Renal pelvis (tissue), 4 donors: ENCODE data around the gene DLG2. TPM values are rescaled to one million over a fixed set of nuclear protein-coding genes. Genes with fewer than 3 reads are reported as not detected.
"Not testable (repeated sequence)": the region's sequence is repeated elsewhere in the genome, so short reads cannot be mapped to it uniquely, and the experiment has no call there.

Experiments used
- DNase-seq: peaks from one replicate; pipeline ENCODE4 v3.0.0-alpha.2; 2013
- polyA plus RNA-seq, 3 donors: library from polyadenylated mRNA; unstranded; fragments of 120-200 nt; gene quantifications; one replicate each; pipeline ENCODE4 v1.2.1, GENCODE V29; 2013; ENCODE audit not compliant: insufficient read length in 3 of 3

DLG2 gene
- polyA plus RNA-seq, 3 donors = 10.1 to 16.6 (median 13.0) TPM

DNA sequence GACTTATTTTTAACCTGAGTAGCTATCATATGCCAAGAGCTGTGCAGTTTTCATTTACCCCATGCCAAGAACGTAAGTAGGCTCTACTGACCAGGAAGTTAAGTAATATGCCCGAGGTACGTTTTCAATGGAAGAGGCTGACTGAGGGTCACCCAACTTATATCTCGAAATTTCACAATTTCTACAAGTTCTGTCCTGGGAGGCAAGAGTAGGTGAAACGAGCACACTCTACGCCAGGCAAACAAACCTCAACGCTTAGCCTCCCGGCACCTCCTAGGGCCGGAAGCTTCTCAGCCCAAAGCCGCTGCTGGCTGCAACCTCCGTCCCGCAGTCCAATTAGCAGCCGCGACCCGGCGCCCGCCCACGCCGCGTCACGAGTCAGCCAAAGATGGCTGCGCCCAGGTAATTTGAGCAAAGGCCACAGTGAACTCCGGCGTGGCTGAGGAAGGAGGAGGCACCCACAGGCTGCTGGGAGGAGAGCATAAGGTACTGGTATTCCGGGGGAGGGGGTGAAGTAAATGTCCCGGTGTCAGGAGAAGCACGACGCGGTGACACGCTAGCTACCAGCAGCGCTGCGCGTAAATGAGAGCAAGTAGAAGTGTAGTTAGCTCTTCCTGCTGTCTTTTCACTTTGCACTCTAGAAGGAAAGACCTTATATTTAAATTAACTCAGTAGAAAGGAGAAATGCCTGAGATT is 20.6 kb upstream of the DLG2 start, which contains the start of gene TMEM126A:
TMEM126A (plus strand) TSS at position 364 of the 696 bp plus-strand sequence. CDS start 2,289 bp downstream, outside the sequence.
- DNase-seq = peak; percentile 92

DNA sequence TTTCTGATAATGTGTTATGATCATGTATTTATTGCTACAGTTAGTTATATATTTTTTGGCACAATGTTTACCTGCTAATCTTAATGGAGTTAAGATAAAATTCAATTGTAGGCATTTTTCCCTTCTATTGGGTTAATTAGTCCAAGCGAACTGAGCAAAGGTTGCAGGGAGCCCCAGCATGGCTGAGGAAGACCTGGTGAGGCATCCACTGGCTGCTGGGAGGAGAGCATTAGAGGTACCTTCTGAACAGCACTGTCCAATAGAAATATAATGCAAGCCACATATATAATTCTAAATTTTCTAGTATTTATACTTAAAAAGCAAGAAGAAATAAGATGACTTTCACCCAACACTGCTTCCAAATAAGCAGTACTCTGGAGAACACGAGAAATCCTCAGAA is 19.9 kb upstream of the DLG2 start:
- no peak for DNase-seq

DNA sequence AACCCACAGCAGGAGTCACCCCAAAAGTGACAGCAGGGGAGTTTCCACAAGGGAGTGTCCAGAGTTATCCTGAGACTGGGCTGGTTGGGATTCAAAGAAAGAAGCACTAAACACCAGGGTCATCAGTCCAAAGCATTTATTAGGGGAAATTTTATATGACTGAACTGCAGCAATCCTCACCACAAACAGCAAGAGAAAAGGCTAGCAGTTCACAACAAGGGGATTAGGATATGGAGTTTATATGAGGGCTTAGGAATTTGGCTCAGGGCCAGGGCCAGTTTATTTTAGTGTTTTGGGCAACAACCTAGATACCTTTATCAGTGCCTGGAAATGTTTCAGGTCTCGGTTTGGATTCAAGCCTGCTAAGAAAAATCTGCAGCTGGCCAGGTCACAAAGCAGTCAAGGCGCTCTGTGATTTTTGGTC is 16.1 kb upstream of the DLG2 start:
- no peak for DNase-seq

DNA sequence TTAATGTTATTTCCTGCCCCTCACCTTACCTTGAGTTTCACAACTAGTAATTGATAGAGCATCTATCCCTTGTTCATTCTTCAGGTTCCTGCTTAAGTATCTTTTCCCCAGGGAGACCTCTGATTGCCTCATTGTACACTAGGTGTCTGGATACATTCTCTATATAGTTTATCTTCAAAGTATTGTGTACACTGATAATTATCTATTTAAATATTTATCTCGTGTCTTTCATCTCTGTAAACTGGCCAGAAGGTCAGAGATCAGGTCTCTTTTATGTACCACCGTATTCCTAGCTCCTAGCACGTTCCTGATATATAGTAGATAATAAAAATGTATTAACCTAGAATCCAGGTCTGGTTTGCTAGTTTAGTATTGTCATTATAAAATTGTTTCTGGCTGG is 7.6 kb upstream of the DLG2 start:
- no peak for DNase-seq

DNA sequence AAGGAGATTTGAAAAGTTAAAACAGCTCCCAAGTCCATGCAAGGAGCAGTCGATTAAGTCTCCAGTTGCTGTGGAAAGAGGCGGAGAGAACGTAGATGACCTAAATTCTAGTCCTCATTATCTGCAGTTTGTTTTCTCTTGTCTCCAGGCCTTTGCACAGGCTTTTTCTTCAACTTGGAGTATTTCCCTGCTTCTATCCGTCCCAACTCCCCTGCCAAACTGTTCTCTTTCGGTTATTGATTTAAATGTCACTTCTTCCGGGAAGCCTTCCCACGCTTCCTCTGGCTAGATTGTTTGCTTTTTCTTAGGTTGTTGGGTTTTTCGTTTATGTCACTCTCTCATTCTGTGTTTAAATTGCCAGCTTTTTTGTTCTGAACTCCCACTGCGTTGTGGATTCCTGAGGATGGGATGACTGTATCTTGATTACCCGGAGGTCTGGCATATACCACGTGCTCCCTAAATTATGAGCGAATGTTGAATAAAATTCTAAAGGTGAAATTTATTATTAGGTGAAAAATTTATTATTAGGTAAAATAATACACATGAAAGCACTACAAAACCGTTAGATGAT is 1.7 kb upstream of the DLG2 start:
- DNase-seq = no peak

DNA sequence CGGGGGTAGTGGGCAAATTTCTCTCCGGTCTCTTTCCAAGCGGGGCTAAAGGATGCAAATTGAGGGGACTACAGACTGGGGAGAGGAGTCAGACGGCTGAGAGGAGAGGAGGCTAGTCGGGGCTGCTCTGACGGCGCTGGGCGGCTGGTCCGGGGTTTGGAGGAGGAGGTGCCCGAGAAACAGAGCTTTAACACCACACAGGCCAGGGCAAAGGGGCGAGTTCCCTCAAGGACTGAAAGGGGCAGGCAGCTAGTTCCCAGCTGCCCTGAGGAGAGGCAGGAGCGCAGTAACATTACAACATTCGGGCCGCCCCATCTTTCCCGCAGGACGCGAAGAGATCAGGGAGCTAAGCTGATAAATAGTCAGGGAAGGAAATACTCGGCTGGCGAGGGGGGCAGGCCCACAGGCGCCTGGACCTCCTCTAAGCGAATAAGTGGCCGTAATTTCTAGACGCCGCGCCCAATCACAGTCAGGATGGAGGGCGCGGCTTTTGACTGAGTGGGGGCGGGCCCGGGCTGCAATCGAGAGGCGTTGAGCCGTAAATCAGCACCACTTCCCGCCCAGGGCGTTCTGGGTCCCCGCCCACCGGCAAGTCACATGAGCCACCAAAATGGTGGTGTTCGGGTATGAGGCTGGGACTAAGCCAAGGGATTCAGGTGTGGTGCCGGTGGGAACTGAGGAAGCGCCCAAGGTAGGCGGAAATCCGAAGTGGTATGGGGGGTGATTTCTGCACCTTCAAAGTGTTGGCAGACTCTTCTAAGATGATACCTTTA is 1.0 kb upstream of the DLG2 start, which contains the start of gene TMEM126B:
TMEM126B (plus strand) TSS at position 596 of the 773 bp plus-strand sequence; CDS start at position 611, 15 bp downstream.
- peak; percentile 98 for DNase-seq

DNA sequence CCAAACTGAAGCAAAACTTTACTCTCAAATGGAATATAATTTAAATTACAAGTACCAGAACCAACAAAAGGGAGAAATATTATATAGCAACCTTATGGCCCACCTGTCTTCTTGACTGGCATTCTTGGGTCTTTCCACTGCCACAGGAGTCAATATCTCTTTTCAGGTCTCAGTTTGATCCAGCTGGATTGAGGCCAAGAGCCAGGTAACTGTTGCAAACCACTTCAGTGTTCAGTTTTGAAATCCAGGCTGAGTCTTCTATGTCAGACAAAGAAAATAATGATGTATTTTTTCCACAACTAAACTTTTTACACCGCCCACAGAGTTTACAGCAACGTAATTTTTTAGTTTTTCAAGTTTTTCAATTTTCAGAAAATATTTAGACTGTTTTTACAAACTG is 648 bp downstream of the DLG2 start:
- DNase-seq = no peak

DNA sequence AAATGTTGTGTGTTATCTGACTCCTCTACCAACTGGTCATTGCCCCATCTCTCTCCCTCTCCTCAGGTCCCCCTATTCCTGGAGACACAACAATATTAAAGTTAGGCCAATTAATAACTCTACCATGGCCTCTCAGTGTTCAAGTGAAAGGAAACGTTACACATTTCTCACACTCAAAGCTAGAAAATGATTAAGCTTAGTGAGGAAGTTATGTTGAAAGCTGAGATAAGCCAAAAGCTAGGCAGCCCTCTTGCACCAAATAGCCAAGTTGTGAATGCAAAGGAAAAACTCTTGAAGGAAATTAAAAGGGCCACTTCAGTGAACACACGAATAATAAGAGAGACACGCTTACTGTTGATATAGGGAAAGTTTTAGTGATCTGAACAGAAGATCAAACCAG is 6.9 kb downstream of the DLG2 start:
- DNase-seq = no peak

DNA sequence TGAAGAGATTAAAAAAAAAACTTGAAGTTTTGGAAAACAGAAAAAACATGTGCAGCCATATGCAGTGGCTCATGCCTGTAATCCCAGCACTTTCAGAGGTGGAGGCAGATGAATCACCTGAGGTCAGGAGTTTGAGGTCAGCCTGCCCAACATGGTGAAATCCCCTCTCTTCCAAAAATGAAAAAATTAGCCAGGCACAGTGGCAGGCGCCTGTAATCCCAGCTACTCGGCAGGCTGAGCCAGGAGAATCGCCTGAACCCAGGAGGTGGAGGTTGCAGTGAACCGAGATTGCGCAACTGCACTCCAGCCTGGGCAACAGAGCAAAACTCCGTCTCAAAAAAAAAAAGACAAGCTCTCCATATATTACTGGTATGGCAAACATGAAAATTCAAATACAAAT is 7.6 kb downstream of the DLG2 start:
- no peak for DNase-seq

DNA sequence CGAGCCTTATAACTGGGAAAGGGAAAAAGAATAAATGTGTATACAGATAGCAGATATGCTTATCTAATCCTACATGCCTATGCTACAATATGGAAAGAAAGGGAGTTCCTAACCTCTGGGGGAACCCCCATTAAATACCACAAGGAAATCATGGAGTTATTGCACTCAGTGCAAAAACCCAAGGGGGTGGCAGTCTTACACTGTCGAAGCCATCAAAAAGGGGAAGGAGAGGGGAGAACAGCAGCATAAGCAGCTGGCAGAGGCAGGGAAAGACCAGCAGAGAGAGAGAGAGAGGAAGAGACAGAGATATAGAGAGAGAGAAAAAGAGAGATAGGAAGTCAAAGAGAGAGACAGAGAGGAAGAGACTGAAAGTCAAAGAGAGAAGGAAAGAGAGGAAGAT is 15.5 kb downstream of the DLG2 start:
- DNase-seq = not testable (repeated sequence)

DNA sequence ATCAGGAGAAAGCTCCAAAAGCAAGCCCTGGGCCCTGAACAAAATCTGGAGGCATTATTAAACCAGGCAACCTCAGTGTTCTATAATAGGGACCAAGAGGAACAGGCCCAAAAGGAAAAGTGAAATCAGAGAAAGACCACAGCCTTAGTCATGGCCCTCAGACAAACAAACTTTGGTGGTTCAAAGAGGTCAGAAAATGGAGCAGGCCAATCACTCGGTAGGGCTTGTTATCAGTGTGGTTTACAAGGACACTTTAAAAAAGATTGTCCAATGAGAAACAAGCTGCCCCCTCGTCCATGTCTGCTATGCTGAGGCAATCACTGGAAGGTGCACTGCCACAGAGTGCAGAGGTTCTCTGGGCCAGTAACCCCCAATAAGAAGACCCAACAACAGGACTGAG is 17.9 kb downstream of the DLG2 start:
- DNase-seq = not testable (repeated sequence)

DNA sequence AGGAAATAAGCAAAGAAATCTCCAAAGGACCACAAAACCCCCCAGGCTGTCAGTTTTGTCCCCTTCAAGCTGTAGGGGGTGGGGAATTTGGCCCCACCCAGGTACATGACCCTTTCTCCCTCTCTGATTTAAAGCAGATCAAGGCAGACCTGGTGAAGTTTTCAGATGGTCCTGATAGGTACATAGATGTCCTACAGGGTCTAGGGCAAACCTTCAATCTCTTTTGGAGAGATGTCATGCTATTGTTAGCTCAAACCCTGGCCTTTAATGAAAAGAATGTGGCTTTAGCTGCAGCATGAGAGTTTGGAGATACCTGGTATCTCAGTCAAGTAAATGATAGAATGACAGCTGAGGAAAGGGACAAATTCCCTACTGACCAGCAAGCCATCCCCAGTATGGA is 18.5 kb downstream of the DLG2 start:
- DNase-seq = not testable (repeated sequence)

DNA sequence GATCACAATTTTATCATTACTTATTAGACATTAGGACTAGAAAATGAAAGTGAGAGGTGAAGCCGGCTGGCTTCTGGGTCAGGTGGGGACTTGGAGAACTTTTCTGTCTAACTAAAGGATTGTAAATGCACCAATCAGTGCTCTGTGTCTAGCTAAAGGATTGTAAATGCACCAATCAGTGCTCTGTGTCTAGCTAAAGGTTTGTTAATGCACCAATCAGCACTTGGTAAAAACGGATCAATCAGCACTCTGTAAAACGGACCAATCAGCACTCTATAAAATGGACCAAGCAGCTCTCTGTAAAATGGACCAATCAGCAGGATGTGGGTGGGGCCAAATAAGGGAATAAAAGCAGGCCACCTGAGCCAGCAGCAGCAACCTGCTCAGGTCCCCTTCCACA is 20.9 kb downstream of the DLG2 start:
- not testable (repeated sequence) for DNase-seq

DNA sequence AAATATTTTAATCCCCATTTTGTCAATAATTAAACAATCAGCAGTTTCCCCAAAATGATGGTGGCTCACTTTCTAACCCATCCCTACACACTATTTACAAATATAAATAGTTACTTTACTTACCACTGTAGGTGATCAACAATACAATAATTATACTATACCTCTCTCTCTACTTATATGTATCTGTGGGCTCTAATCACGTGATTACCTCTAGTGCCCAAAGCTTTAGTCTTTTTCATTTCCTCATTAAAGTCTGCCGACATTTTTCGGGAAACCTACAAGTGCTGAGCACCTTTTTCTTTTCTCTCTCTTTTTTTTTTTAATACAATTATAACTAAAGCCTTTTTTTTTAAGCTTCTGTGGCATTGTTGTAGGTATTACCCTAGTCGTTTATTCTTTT is 23.9 kb downstream of the DLG2 start:
- DNase-seq = no peak

DNA sequence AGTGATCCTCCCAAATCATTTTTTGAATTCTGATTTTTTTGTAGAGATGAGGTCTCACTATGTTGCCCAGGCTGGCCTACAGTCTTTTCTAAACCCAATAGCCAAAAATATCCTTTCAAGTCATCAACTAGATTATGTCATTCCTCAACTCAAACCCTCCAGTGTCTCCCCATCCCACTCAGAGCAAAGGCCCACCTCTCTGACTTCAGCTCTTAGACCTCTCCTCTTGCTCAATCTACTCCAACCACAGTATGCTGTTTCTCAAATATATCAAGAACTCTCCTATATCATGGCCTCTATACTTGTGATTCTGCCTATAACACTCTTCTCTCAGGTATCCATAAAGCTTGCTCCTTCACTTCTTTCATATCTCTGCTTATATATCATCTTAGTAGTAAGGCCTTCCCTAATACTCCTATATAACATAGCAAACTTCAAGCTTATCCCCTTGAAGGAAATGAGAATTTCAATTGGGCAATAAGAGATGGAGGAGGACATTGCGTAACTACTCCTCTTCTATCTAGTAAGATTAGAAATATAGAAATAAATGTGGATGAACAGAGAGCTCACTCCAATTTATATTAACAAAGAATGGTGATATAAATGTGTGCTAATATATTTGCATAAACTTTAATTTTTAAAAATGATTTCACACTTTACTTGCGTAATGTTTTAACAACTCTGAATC is 24.5 kb downstream of the DLG2 start:
- DNase-seq = no peak

DNA sequence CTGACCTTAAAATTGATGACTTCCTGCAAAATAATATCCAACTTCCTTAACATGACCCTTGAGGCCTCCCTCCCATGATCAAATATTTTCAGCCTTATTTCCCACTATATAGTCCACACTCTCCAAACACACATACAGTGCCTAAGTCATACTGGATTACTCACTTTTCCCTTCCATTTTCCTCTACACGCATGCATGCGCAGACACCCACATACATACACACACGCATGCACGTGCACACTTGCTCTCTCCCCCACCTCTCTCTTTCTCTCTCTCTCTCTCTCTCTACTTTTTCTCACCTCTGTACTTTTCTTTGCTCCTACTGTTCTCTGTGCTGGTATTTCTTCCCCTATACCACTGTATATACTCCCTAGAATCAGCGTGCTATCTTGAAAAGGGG is 28.1 kb downstream of the DLG2 start:
- DNase-seq = no peak

DNA sequence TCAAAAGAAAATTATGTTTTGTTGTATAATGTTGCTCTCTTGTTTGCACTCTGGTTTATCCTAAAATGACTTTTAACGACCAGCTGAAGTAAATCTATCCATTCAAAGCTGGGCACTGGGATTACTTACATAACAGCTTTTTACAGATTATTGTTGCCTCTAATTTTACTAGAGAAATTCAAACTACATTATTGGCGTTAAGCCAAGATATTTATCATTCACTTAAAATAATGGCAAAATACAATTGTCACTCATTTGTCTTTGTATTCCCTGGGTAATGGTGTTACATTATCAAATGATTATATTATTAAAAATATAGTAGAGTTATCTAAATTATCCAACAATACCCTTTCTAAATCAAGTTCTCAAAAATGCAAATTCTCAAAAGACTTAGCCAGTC is 30.3 kb downstream of the DLG2 start:
- DNase-seq = no peak

DNA sequence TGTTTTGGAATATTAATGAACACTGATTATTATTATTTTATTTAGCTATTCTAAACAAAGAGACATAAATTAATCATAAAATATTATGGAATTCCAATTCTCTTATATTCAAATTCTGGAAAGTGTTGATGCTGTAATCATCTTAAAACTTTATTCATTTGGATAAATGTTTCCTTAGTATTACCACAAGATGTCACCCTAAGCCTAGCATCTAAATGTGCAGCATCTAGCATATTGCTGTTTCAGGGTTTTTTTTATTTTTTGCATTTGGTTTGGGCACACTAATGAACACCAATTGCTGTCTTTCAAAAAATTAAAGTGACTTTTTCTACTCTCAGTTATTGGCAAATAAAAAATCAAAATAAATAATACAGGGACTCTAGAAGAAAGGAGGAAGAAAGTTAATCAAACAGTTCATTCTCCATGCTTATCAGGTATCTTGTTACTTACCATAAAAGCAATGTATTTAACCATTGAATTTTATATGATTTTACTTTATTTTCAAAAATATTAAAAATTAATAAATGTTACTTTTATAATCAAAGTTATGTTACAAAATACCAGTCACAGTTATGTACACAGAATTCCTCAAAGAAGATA is 31.8 kb downstream of the DLG2 start:
- peak; percentile 39 for DNase-seq

DNA sequence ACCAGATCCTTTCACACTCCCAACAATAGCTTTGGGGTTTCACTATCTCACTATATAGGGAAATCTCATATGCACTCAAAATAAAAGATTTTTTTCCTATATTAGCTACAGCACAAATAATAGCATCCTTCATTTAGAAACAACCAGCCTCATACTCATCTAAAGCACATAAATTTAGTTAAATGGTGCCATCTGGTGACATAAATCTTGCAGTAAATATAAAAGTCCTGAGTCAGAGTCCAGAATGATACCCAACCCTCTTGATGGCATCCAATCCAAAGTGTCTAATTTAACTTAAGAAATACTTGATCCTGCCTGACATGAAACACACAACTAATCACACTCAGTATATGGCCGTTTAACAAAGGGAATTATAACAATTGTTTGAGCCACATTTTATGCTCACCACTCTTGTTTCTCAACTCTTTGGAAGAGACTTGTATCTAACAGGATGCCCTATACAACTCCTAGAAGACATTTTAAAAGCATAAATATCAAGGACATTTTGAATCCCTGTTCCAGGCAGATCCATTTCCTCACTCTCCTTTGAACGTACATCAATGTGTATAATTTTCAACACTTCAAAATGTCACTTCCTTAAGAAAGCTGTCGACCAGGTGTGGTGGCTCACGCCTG is 36.2 kb downstream of the DLG2 start:
- DNase-seq = peak; percentile 19

DNA sequence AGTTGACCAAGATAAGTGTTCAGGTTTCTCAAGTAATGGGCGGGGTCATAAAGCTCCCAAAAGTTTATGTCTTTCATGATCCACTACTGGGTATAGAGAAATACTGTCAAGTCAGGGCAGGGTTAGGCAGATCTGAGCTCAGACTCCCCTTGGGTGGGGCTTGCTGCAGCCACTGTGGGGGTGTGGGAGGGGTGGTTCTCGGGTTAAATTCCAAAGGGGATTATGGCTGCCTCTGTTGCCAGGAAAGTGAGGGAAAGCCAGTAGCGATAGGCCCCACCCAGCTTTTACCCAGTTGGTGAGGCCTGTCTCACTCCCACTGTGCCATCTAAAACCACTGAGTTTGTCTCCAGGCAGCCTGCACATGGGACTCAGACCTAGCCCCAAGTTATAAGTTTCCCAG is 37.8 kb downstream of the DLG2 start:
- DNase-seq = no peak

DNA sequence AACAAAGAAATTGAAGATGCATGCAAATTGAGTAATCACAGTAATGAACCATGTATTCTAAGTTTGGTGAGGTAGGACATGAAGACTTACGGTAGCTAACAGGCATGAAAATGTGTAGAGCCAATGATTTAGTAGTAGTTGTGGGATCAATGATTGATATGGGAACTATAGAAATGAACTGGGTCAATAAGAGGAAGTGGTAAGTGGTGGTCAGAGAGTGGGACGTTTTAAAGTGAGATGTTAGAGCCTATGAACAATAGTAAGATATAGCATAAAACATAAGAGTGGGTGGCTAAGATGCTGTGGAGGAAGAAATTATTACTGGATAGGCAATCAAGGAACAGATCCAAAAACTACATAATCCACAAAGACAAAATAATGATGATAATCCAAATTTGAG is 45.0 kb downstream of the DLG2 start:
- no peak for DNase-seq
